ENCODE data around the gene USP48. TPM values are rescaled to one million over a fixed set of nuclear protein-coding genes. Genes with fewer than 3 reads are reported as not detected.

Gene USP48
- total and polyA plus RNA-seq, 10 of the 15 experiments (the other 5 are each of a cell fraction or from before 2014, with no cell fraction given), result 21.2 to 115 (median 75.5) TPM

DNA sequence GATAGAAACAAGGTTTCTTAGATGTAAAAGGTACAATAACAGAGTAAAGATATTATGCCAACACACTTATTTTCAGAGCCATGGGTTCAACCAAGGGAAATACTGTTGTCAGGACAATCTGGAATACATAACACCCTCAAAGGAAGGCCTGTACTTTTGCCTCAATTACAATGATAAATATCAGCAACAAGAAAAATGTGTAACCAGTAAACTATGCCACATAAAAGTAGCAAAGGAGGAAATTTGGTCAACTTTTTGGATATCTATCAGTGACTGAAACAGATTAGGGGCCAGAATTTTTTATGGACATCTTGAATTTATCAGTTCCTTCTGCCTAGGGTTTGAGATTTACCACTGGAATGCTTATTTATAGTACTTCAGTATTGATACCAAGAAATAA, 89.2 kb downstream of the USP48 start:
- RAD21 ChIA-PET (ENCODE audit: unreplicated experiment), result no interaction called here
- H3K9me3 ChIP-seq (replicated peaks; ENCODE audit: control insufficient read depth, insufficient read depth, low read length), result no peaks in the 10 kb centered on the region
- no peaks in the 10 kb centered on the region for H3K79me2 ChIP-seq (ENCODE audit: control insufficient read depth, insufficient read depth, low read length)
- no peak overlapping the region for H3K9ac ChIP-seq (ENCODE audit: control insufficient read depth, insufficient read depth, low read length)
- intact Hi-C loops (cut with micrococcal nuclease; ENCODE audit: unreplicated experiment) (no loop called here), in situ Hi-C loops (cut with MboI) (no loop called here)
- H2AFZ ChIP-seq (ENCODE audit: control insufficient read depth, low read depth, low read length), result no peak overlapping the region
- H4K20me1 ChIP-seq (ENCODE audit: control insufficient read depth, insufficient read depth), result no peaks in the 10 kb centered on the region
- SMC1A ChIA-PET (ENCODE audit: uncharacterized antibody, unreplicated experiment), result no interaction called here
- no peaks in the 10 kb centered on the region for H3K4me1 ChIP-seq (ENCODE audit: control insufficient read depth, insufficient read depth, low read length)
- DNase-seq (ENCODE audit: low read depth, low spot score) (no peak), FAIRE-seq (no peak), ATAC-seq (no peak)
- H3K27me3 ChIP-seq (replicated peaks in 1 of 2; ENCODE audit: control insufficient read depth in 2 of 2, insufficient read depth in 2 of 2, low read length in 1 of 2), result no peaks in the 10 kb centered on the region
- CTCF ChIA-PET, result no interaction called here
- no peak overlapping the region for H3K4me2 ChIP-seq (ENCODE audit: control insufficient read depth, insufficient read depth)
- H3K27ac ChIP-seq (ENCODE audit: control insufficient read depth, insufficient read depth), result no peak overlapping the region
- H3K36me3 ChIP-seq (ENCODE audit: control insufficient read depth in 2 of 2, insufficient read depth in 2 of 2, low read length in 1 of 2), result peaks cover 16 to 43% of the 10 kb centered on the region in 2 experiments
- no TSS peak for BruUV-seq (replicated peaks)
- no peak overlapping the region for H3K4me3 ChIP-seq
- POLR2A ChIA-PET, result no interaction called here
- TF ChIP-seq TCF12 (IDR thresholded peaks at IDR 0.05; ENCODE audit: low read depth, low read length) (no peak), PAX5 (IDR thresholded peaks at IDR 0.05; ENCODE audit: borderline replicate concordance, low read depth, low read length) (no peak), ETV6 (conservative IDR thresholded peaks at IDR 0.05 in 1 of 2, IDR thresholded peaks at IDR 0.05 in 1 of 2; ENCODE audit: borderline replicate concordance in 1 of 2, low read depth in 1 of 2) (no peak), CBX3 (IDR thresholded peaks at IDR 0.05; ENCODE audit: borderline replicate concordance, low read depth) (no peak), ATF7 (IDR thresholded peaks at IDR 0.05; ENCODE audit: low read depth) (no peak), TCF7 (IDR thresholded peaks at IDR 0.05; ENCODE audit: borderline replicate concordance) (no peak), SMC3 (IDR thresholded peaks at IDR 0.05; ENCODE audit: borderline replicate concordance, low read length) (no peak), POU2F2 (IDR thresholded peaks at IDR 0.05; ENCODE audit: borderline replicate concordance, low read depth, low read length) (no peak), MEF2B (IDR thresholded peaks at IDR 0.05; ENCODE audit: partially characterized antibody, poor library complexity, severe bottlenecking) (no peak), CBX5 (IDR thresholded peaks at IDR 0.05; ENCODE audit: low read depth) (no peak), ZNF24 (IDR thresholded peaks at IDR 0.05) (no peak), MTA2 (IDR thresholded peaks at IDR 0.05; ENCODE audit: low read depth) (no peak)
- TF ChIP-seq, protein P1, sequence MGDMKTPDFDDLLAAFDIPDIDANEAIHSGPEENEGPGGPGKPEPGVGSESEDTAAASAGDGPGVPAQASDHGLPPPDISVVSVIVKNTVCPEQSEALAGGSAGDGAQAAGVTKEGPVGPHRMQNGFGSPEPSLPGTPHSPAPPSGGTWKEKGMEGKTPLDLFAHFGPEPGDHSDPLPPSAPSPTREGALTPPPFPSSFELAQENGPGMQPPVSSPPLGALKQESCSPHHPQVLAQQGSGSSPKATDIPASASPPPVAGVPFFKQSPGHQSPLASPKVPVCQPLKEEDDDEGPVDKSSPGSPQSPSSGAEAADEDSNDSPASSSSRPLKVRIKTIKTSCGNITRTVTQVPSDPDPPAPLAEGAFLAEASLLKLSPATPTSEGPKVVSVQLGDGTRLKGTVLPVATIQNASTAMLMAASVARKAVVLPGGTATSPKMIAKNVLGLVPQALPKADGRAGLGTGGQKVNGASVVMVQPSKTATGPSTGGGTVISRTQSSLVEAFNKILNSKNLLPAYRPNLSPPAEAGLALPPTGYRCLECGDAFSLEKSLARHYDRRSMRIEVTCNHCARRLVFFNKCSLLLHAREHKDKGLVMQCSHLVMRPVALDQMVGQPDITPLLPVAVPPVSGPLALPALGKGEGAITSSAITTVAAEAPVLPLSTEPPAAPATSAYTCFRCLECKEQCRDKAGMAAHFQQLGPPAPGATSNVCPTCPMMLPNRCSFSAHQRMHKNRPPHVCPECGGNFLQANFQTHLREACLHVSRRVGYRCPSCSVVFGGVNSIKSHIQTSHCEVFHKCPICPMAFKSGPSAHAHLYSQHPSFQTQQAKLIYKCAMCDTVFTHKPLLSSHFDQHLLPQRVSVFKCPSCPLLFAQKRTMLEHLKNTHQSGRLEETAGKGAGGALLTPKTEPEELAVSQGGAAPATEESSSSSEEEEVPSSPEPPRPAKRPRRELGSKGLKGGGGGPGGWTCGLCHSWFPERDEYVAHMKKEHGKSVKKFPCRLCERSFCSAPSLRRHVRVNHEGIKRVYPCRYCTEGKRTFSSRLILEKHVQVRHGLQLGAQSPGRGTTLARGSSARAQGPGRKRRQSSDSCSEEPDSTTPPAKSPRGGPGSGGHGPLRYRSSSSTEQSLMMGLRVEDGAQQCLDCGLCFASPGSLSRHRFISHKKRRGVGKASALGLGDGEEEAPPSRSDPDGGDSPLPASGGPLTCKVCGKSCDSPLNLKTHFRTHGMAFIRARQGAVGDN (IDR thresholded peaks at IDR 0.05), result no peak
- TF ChIP-seq, protein P2, sequence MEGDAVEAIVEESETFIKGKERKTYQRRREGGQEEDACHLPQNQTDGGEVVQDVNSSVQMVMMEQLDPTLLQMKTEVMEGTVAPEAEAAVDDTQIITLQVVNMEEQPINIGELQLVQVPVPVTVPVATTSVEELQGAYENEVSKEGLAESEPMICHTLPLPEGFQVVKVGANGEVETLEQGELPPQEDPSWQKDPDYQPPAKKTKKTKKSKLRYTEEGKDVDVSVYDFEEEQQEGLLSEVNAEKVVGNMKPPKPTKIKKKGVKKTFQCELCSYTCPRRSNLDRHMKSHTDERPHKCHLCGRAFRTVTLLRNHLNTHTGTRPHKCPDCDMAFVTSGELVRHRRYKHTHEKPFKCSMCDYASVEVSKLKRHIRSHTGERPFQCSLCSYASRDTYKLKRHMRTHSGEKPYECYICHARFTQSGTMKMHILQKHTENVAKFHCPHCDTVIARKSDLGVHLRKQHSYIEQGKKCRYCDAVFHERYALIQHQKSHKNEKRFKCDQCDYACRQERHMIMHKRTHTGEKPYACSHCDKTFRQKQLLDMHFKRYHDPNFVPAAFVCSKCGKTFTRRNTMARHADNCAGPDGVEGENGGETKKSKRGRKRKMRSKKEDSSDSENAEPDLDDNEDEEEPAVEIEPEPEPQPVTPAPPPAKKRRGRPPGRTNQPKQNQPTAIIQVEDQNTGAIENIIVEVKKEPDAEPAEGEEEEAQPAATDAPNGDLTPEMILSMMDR (IDR thresholded peaks at IDR 0.05 in 2 of 3, conservative IDR thresholded peaks at IDR 0.05 in 1 of 3; ENCODE audit: control insufficient read depth in 2 of 3, extremely low read depth in 1 of 3, insufficient read depth in 1 of 3, low read depth in 3 of 3, low read length in 3 of 3), result no peak
- TF ChIP-seq, protein P3, sequence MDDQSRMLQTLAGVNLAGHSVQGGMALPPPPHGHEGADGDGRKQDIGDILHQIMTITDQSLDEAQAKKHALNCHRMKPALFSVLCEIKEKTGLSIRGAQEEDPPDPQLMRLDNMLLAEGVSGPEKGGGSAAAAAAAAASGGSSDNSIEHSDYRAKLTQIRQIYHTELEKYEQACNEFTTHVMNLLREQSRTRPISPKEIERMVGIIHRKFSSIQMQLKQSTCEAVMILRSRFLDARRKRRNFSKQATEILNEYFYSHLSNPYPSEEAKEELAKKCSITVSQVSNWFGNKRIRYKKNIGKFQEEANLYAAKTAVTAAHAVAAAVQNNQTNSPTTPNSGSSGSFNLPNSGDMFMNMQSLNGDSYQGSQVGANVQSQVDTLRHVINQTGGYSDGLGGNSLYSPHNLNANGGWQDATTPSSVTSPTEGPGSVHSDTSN (IDR thresholded peaks at IDR 0.05; ENCODE audit: insufficient replicate concordance, low read depth, low read length), result no peak
- TF ChIP-seq, protein P4, sequence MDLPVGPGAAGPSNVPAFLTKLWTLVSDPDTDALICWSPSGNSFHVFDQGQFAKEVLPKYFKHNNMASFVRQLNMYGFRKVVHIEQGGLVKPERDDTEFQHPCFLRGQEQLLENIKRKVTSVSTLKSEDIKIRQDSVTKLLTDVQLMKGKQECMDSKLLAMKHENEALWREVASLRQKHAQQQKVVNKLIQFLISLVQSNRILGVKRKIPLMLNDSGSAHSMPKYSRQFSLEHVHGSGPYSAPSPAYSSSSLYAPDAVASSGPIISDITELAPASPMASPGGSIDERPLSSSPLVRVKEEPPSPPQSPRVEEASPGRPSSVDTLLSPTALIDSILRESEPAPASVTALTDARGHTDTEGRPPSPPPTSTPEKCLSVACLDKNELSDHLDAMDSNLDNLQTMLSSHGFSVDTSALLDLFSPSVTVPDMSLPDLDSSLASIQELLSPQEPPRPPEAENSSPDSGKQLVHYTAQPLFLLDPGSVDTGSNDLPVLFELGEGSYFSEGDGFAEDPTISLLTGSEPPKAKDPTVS (IDR thresholded peaks at IDR 0.05; ENCODE audit: low read depth, low read length), result no peak

All from GM12878 (cell line).